EL (cell line): ENCODE results near the gene WSB2.

Source experiments
- DNase-seq: peaks from one replicate; pipeline ENCODE4 v3.0.0-alpha.2; 2016

The WSB2 gene

GRCh38 chr12:118061873-118062843, 1.2 kb upstream of the WSB2 start:
- DNase-seq = peak; percentile 73

GRCh38 chr12:118060301-118061010, 523 bp downstream of the WSB2 start:
- DNase-seq = peak; percentile 45

DNA sequence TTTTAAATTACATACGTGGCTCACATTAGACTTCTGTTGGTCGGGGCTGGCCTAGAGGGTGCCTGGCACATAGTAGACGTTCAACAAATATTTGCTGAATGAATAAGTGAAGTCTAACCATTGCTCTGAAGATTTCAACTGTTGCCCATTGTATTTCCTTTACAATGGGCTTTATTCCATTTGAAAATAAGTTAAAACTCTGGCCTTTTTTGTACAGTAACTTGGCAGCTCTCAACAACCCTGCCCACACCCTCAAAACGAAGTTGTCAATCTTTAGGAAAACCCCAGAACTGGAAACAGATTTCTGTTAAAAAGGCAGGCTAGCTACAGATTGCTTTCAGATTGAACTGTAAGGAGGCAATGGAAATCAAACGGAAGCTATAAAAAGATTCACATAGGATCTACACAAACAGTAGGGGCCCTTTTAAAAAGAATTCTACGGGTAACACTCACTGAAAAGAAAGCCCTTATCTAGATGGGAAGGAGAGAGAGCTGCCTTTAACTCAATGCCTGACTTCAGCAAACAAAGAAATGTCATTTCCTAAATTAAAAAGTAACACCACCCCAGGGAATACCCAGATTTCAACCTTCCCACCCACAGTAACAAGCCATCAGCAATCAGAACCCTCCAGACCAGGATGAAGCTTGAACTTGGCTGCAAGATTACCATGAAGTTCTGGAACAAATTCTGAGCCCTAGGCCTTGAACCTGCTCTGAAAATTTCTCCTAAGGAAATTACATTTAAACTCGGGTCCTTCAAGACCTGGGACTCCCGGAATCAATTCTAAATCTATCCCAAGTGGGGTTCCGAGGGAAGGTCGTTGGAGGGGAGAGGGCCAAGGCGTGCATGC, 1.4 kb downstream of the WSB2 start:
- DNase-seq = peak; percentile 68

DNA sequence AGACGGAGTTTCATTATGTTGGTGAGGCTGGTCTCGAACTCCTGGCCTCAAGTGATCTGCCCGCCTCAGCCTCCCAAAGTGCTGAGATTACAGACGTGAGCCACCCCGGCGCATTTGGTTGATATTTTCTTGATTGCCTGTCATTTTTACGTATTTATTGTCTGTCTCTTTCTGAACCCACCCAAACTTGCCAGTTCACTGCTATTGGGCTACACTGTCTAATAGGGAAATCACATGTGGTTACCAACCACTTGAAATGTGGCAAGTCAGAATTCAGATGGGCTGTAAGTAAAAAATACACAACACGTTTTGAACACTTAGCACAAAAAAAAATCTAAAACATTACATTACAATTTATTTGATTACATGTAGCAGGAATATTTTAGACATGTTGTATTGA, 2.1 kb downstream of the WSB2 start:
- DNase-seq = no peak

DNA sequence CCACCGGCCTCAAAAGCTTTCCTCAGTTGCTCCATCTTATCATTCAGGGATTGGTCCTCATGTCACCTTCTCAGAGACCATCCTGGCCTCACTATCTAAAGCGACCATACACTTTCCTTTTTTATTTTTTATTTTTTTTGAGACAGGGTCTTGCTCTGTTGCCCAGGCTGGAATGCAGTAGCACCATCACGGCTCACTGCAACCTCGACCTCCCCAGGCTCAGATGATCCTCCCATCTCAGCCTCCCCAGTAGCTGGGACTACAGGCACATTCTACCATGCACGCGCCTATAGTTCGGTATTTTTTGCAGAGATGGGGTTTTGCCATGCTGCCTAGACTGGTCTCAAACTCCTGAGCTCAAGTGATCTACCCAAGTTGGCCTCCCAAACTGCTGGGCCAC, 2.8 kb downstream of the WSB2 start:
- no peak for DNase-seq

- no peak for DNase-seq
Observed at GRCh38 chr12:118055865-118056773, 4.9 kb downstream of the WSB2 start.

DNA sequence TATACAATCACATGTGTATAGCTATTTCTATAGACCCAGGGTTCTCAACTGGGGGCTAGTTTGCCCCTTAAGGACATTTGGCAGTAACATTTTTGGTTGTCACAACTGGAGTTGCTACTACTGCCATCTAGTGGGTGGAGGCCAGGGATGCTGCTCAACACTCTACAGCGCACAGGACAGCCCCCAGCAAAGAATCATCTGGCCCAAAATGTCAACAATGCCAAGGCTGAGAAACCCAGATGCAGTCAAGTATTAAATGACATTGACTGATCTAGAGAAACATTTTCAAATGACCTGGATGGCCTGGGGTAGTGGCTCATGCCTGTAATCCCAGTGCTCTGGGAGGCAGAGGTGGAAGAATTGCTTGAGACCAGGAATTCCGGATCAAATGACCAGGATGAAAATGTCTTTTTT, 5.8 kb downstream of the WSB2 start:
- DNase-seq = peak; percentile 54

GRCh38 chr12:118053071-118053985, 7.7 kb downstream of the WSB2 start:
- peak; percentile 68 for DNase-seq

DNA sequence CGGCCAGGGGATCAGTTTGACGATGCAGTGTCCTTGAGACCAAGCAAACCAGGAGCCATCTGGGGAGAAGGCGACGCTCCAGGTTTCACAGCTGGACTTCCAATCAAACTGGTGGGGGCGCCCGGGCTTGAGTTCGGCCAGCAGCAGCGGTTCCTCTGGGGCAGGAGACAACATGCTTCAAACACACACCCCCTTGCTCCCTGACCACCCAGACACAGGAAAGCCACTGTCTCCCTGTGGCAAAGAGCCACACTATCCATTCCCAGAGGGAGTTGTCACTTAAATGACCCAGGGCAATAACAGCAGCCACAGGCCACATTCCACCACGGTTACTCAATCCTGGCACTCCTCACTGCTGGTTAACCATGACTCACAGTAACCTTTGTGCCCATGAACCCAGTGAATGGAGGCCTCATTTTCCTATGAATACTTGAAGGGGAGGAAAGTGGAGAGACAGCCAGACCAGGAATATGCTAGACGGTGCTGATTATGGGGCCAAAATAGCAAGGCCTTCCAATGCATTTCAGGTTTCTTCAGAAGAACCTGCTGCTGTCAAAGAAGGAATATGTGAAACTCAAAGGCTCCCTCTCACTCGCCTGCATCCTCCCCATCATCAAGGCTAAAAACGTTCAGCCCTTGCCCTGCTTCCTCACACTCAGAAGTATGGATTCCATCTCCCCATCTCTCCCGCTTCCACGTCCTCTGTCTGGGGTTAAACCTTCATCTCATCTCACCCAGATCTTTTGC, 8.5 kb downstream of the WSB2 start:
- DNase-seq = peak; percentile 99

DNA sequence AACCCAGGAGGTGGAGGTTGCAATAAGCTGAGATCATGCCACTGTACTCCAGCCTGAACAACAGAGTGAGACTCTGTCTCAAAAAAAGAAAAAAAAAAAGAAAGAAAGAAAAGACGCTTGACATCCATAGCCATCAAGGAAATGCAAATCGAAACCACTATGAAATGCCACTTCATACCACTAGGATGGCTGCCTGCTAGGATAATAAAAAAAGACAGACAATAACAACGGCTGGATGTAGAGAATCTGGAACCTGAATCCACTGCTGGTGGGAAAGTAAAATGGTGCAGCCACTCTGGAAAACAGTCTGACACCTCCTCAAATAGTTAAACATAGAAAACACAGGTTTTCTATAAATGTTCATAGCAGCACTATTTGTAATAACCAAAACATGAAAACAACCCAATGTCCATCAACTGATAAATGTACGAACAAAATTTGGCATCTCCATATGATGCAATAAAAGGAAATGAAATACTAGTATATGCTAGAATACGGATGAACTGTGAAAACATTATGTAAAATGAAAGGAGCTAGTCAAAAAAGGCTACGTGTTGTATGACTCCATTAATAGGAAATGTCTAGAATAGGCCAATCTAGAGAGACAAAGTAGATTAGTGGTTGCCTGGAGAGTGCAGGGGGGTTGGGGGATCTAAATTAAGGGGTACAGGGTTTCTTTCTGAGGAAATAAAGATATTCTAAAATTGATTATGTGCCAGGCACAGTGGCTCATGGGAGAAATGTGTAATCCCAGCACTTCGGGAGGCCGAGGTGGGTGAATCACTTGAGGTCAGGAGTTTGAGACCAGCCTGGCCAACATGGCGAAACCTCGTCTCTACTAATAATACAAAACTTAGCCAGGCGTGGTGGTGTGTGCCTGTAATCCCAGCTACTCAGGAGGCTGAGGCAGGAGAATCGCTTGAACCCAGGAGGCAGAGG, 9.7 kb downstream of the WSB2 start:
- DNase-seq = no peak

DNA sequence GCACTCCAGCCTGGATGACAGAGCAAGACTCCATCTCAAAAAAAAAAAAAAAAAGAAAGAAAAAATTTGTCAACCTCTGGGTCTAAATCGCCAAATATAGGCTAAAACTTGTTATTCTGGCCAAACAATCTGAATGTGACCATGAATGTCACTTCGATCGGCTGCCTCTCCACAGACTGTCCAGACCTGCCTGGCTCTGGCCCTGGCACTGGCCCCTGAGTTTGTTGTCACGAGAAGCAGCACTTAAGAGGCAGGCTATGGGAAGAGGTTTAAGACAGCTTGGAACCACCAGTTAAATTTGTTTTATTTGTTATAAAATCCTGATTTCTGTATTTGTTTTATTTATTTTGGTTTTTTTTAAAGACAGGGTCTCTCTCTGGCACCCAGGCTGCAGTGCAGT, 14.5 kb downstream of the WSB2 start:
- DNase-seq = no peak

GRCh38 chr12:118044577-118044976, 16.4 kb downstream of the WSB2 start:
- no peak for DNase-seq

GRCh38 chr12:118044075-118044474, 16.9 kb downstream of the WSB2 start:
- no peak for DNase-seq

DNA sequence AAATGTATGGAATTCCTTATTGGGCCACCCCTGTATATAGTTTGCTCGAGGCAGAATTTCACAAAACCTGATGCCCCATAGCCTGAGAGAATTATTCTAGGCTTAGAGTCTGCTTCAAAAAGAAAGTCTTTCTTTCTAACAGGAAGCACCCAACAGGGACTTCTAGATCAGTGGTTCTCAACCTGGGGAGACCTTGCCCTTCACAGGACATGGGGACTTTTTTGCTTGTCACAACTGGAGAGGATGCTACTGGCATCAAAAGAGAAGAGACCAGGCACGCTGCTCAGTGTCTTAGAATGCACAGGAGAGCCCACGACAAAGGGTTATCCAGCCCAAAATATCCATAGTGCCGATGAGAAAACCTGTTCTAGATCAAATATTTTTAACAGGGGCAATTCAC, 18.9 kb downstream of the WSB2 start:
- DNase-seq = no peak

DNA sequence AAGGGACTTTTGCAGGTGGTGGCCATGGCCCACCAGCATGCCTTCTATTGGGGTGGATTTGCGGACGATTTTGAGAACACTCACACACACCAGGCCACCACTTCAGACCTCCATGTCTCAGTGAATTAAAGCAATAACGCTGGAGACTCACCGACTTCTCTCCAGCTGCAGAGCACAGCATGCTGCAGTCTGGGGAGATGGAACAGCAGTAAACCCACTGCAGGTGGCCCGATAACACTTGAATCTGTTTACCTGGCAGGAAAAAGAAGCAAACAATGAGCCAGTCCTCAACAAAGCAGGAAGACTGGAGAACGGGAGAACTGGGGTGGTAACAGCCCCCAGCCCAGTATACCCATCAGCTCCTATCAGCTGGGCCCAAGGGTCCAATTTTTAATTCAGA, 22.8 kb downstream of the WSB2 start:
- no peak for DNase-seq

GRCh38 chr12:118036672-118037411, 24.1 kb downstream of the WSB2 start:
- DNase-seq = no peak

GRCh38 chr12:118035190-118036041, 25.6 kb downstream of the WSB2 start:
- DNase-seq = peak; percentile 56
